Measurements from ENCODE around the gene AP3B1.
A peak's percentile ranks its signal among the peaks of the same experiment; 100 is the strongest.
"Not testable (repeated sequence)": the region's sequence is repeated elsewhere in the genome, so short reads cannot be mapped to it uniquely, and the experiment has no call there.

Gene AP3B1

GRCh38 chr5:78182838-78183237 is 111.7 kb downstream of the AP3B1 start:
- H3K9me3 ChIP-seq (ENCODE audit: control insufficient read depth, low read length), result no peaks in the 10 kb centered on the region
- H3K4me1 ChIP-seq, result no peaks in the 10 kb centered on the region
- H3K4me2 ChIP-seq (ENCODE audit: low read length), result no peak overlapping the region
- H3K27ac ChIP-seq, result no peak overlapping the region
- no peak overlapping the region for H3K4me3 ChIP-seq (ENCODE audit: low read depth, low read length)
- H3K36me3 ChIP-seq (ENCODE audit: control insufficient read depth, insufficient read depth, low read length), result no peaks in the 10 kb centered on the region
- peaks cover 2% of the 10 kb centered on the region for H3K79me2 ChIP-seq
- no peaks in the 10 kb centered on the region for H3K27me3 ChIP-seq (ENCODE audit: control insufficient read depth, insufficient read depth, low read length)
- TF ChIP-seq CTCF (IDR thresholded peaks at IDR 0.05), result no peak
- no peak overlapping the region for H3K9ac ChIP-seq
- H2AFZ ChIP-seq, result no peak overlapping the region

GRCh38 chr5:78178356-78178755 is 116.1 kb downstream of the AP3B1 start:
- H3K9me3 ChIP-seq (ENCODE audit: control insufficient read depth, low read length), result no peaks in the 10 kb centered on the region
- no peak for TF ChIP-seq CTCF (IDR thresholded peaks at IDR 0.05)
- no peak overlapping the region for H3K4me2 ChIP-seq (ENCODE audit: low read length)
- no peaks in the 10 kb centered on the region for H3K4me1 ChIP-seq
- no peak overlapping the region for H3K9ac ChIP-seq
- H3K27me3 ChIP-seq (ENCODE audit: control insufficient read depth, insufficient read depth, low read length), result no peaks in the 10 kb centered on the region
- no peak overlapping the region for H3K4me3 ChIP-seq (ENCODE audit: low read depth, low read length)
- H3K36me3 ChIP-seq (ENCODE audit: control insufficient read depth, insufficient read depth, low read length), result no peaks in the 10 kb centered on the region
- peaks cover 2% of the 10 kb centered on the region for H3K79me2 ChIP-seq
- no peak overlapping the region for H3K27ac ChIP-seq
- no peak overlapping the region for H2AFZ ChIP-seq

GRCh38 chr5:78170335-78170734 is 124.2 kb downstream of the AP3B1 start:
- H3K9me3 ChIP-seq (ENCODE audit: control insufficient read depth, low read length); H3K4me2 ChIP-seq (ENCODE audit: low read length); H3K4me1 ChIP-seq; H3K79me2 ChIP-seq; H3K4me3 ChIP-seq (ENCODE audit: low read depth, low read length); H3K27ac ChIP-seq; H2AFZ ChIP-seq; H3K9ac ChIP-seq; H3K36me3 ChIP-seq (ENCODE audit: control insufficient read depth, insufficient read depth, low read length); H3K27me3 ChIP-seq (ENCODE audit: control insufficient read depth, insufficient read depth, low read length): not testable (repeated sequence)

GRCh38 chr5:78162253-78162862 is 132.1 kb downstream of the AP3B1 start:
- H3K4me1 ChIP-seq, result no peaks in the 10 kb centered on the region
- no peak overlapping the region for H3K4me3 ChIP-seq (ENCODE audit: low read depth, low read length)
- no peak overlapping the region for H2AFZ ChIP-seq
- H3K27me3 ChIP-seq (ENCODE audit: control insufficient read depth, insufficient read depth, low read length), result no peaks in the 10 kb centered on the region
- no peaks in the 10 kb centered on the region for H3K36me3 ChIP-seq (ENCODE audit: control insufficient read depth, insufficient read depth, low read length)
- no peaks in the 10 kb centered on the region for H3K9me3 ChIP-seq (ENCODE audit: control insufficient read depth, low read length)
- peak; percentile 29 for TF ChIP-seq CTCF (IDR thresholded peaks at IDR 0.05)
- H3K4me2 ChIP-seq (ENCODE audit: low read length), result no peak overlapping the region
- no peak overlapping the region for H3K9ac ChIP-seq
- H3K79me2 ChIP-seq, result no peaks in the 10 kb centered on the region
- H3K27ac ChIP-seq, result no peak overlapping the region

GRCh38 chr5:78157001-78157400 is 137.5 kb downstream of the AP3B1 start:
- no peaks in the 10 kb centered on the region for H3K9me3 ChIP-seq (ENCODE audit: control insufficient read depth, low read length)
- TF ChIP-seq CTCF (IDR thresholded peaks at IDR 0.05), result no peak
- no peak overlapping the region for H3K27ac ChIP-seq
- H3K4me1 ChIP-seq, result no peaks in the 10 kb centered on the region
- H3K79me2 ChIP-seq, result no peaks in the 10 kb centered on the region
- no peak overlapping the region for H3K9ac ChIP-seq
- H3K27me3 ChIP-seq (ENCODE audit: control insufficient read depth, insufficient read depth, low read length), result no peaks in the 10 kb centered on the region
- H3K4me2 ChIP-seq (ENCODE audit: low read length), result no peak overlapping the region
- H3K4me3 ChIP-seq (ENCODE audit: low read depth, low read length), result no peak overlapping the region
- H2AFZ ChIP-seq, result no peak overlapping the region
- no peaks in the 10 kb centered on the region for H3K36me3 ChIP-seq (ENCODE audit: control insufficient read depth, insufficient read depth, low read length)

All from parathyroid adenoma (tissue), 2 donors.